ENCODE results near the gene GLS. TPM values are rescaled to one million over a fixed set of nuclear protein-coding genes. Genes with fewer than 3 reads are reported as not detected.
"Not testable (repeated sequence)": the region's sequence is repeated elsewhere in the genome, so short reads cannot be mapped to it uniquely, and the experiment has no call there.

The GLS gene
- total RNA-seq, 1 donor from 2014 or later: 165 TPM

GRCh38 chr2:190853531-190854383 is 26.9 kb upstream of the GLS start:
- intact Hi-C loops (cut with DNase I): no loop called here
- no peak for DNase-seq (ENCODE audit: low spot score)
- ATAC-seq: peak; percentile 57

- ATAC-seq (no peak), DNase-seq (ENCODE audit: low spot score) (no peak)
- intact Hi-C loops (cut with DNase I): no loop called here
These were observed 25.9 kb upstream of the GLS start for GRCh38 chr2:190854726-190855125.

DNA sequence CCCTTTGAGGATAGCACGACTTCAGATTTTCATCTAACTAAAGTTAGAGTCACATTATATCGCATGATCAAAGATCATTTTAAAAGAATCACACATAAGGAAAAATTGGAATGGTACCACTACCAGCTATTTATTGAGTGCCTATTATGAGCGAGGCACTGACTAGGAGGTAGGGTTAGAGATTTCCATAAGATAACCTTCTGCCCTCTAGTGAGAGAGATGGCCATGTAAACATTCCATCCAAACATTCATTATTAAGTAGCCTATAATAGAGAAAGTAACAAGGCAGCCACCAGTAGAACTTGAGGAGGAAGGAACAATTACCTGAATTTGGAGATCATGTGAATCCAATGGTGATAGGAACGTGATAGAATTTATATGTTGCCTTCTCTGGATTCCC is 25.4 kb upstream of the GLS start:
- intact Hi-C loops (cut with DNase I): no loop called here
- no peak for ATAC-seq

DNA sequence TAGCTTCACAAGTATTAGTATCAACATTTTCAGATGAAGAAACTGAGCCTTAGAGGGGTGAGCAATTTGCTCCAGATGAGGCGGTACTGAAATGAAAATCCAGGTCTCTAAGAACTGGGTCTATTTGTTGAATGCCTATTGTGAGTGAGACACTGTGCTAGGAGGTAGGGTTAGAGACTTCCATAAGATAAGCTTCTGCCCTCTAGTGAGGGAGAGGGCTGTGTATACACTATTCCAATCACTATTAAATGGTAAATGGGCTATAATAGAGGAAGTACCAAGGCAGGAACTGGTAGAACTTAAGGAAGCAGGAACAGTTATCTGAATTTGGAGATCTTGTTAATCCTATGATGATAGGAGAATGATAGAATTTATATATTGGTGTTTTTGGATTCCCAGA is 23.6 kb upstream of the GLS start:
- intact Hi-C loops (cut with DNase I): no loop called here
- DNase-seq (ENCODE audit: low spot score): no peak
- no peak for ATAC-seq

More for the DNA sequence above, 25.4 kb upstream of the GLS start:
- DNase-seq (ENCODE audit: low spot score): no peak

DNA sequence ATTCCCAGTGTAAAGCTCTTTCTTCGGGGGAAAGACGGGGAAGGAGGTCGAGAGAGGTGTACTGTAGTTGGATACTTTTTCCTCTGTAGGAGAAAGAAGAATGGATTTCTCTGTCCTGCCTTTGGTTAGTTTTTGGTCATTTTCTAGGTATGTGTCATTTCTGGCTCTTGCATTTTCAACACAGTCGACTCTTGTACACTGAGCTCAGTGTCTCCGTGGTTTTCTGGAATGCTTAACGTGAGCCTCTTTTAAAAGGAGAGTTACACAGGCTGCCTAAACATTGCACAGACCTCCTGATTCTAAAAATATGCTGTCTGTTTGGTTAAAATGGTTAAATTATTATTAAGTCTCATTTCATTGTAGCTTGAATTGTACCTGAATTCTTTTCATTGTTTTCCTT is 21.8 kb upstream of the GLS start:
- no peak for DNase-seq (ENCODE audit: low spot score)
- intact Hi-C loops (cut with DNase I): no loop called here
- ATAC-seq: peak; percentile 51

DNA sequence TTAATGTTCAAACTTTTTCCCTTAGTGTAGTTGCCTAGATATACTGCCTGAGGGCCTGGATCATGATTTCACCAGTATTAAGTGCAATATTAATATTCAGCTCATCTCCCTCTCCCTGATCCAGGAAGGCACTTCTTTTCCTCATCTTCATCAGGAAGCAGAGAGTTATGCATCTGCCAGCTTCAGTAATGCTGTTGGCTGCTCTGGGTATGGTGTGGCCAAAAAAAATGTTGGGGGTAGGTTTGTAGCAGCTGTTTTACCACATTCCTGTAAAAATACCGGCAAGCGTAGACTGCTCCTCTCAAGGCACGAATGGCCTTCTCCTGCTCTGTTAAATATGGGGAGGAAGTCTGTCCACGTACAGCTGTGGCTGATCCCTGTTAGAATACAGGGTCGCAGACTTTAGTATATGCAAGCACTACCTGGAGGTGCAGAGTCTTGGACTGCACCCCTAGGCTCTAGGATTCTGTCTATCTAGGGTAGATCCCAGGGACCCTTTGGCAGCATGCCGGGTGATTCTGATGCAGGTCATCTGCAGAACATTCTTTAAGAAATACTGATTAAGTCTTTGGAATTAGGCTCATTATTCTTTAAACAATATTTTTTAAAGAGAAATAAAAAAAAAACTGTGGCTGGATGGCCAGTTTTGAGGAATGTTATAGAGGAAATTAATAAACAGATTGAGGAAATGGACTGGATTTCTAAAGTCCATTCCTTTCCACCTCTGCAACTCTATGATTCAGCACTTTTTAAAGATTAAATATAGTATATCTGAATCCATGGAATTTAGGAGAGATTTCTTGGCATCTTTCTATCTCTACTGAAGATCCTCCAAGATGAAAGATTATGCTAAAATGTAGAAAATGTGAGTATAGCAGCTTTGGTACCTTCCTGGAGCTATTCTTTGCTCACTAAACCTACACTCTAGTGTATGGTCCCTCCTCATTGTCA is 21.0 kb upstream of the GLS start:
- no peak for DNase-seq (ENCODE audit: low spot score)
- ATAC-seq: peak; percentile 48
- intact Hi-C loops (cut with DNase I): no loop called here

GRCh38 chr2:190860985-190861680 is 19.5 kb upstream of the GLS start:
- DNase-seq (ENCODE audit: low spot score) (no peak), ATAC-seq (no peak)
- intact Hi-C loops (cut with DNase I): no loop called here

DNA sequence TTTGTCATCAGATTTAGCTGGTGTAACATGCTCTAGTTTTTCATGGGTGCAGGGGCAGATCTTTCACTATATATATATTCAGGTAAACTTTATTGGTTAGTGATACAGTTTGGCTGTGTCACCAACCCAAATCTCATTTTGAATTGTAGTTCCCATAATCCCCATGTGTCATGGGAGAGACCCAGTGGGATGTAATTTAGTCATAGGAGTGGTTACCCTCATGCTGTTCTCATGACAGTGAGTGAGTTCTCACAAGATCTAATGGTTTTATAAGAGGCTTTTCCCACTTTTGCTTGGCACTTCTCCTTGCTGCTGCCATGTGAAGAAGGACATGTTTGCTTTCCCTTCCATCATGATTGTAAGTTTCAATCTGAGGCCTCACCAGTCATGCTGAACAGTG is 18.5 kb upstream of the GLS start:
- ATAC-seq; intact Hi-C loops (cut with DNase I); DNase-seq (ENCODE audit: low spot score): not testable (repeated sequence)

DNA sequence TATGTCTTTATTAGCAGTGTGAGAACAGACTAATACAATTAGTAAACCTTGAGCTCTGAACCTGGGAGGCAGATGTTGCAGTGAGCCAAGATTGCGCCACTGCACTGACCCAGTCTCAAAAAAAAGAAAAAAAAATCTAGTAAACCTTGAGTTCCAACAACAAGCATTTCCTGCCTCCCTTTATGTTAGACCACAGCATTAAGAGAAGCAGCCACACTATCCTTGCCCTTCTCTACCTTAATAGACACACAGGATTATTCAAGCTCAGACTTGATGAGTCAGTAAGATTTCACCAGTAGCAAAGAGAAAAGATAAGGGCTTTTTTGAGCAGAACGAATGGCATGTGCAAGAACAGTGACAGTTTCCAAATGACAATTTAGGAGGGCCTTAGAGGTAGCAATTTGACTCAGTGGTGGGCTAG is 18.0 kb upstream of the GLS start:
- DNase-seq (ENCODE audit: low spot score) (no peak), ATAC-seq (no peak)
- intact Hi-C loops (cut with DNase I): no loop called here

GRCh38 chr2:190863946-190864345 is 16.7 kb upstream of the GLS start:
- DNase-seq (ENCODE audit: low spot score) (no peak), ATAC-seq (peak; percentile 33)
- intact Hi-C loops (cut with DNase I): no loop called here

GRCh38 chr2:190864375-190864774 is 16.2 kb upstream of the GLS start:
- peak; percentile 25 for ATAC-seq
- no peak for DNase-seq (ENCODE audit: low spot score)
- intact Hi-C loops (cut with DNase I): no loop called here

- no peak for DNase-seq (ENCODE audit: low spot score)
- no peak for ATAC-seq
- intact Hi-C loops (cut with DNase I): no loop called here
These were observed 13.4 kb upstream of the GLS start for GRCh38 chr2:190867212-190867611.

DNA sequence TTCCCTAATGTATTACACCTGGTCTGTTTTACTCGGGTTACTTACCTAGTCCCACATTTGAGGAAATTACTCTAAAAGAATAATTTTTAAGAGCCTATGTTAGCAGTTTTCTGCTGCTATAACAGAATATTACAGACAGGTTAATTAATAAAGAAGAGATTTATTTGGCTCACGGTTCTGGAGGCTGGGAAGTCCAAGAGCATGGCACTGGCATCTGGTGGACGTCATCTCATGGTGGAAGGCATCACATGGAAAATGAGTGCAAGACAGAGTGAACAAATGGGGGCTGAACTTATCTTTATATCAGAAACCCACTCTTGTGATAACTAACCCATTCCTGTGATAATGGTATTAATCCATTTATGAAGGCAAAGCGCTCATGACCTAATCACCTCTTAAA is 12.8 kb upstream of the GLS start:
- DNase-seq (ENCODE audit: low spot score) (no peak), ATAC-seq (no peak)
- intact Hi-C loops (cut with DNase I): no loop called here

DNA sequence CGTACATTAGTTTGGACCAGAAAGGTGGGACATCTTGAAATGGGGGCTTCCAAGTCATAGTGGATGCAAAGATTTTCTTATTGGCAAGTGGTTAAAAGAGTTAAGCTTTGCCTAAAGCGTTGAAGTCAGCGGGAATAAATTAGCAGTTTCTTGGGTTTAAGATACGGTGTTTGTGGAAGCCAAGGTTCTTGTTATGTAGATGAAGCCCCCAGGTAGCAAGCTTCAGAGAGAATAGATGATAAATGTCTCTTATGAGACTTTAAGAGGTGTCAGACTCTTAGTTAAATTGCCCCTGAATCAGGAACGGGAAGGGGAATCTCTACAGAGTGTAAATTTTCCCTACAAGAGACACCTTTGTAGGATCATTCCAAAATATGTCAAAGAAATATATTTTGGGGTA is 10.9 kb upstream of the GLS start:
- ATAC-seq (no peak), DNase-seq (ENCODE audit: low spot score) (no peak)
- intact Hi-C loops (cut with DNase I): no loop called here

GRCh38 chr2:190873451-190873850 is 7.2 kb upstream of the GLS start:
- intact Hi-C loops (cut with DNase I); ATAC-seq; DNase-seq (ENCODE audit: low spot score): not testable (repeated sequence)

DNA sequence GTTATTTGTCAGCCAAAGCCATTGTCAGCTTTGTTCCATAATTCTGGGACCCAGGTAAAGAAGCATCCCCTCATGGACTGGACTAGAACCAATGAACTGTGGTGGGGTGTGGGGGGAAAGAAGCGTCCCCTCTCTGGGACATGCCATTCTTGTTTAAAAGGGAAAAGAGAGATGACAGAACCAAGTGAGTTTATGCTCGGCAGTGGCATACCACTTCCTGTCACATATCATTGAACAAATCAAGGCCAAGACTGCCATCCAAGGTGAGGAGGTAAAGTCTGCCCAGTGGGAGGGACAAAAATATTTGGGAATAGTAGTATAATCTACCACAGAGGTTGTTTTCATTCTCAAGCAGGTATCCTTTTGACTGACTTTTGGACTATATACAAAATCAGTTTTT is 4.7 kb upstream of the GLS start:
- ATAC-seq (no peak), DNase-seq (ENCODE audit: low spot score) (no peak)
- intact Hi-C loops (cut with DNase I): no loop called here

GRCh38 chr2:190876631-190877030 is 4.0 kb upstream of the GLS start:
- ATAC-seq (no peak), DNase-seq (ENCODE audit: low spot score) (no peak)
- intact Hi-C loops (cut with DNase I): no loop called here

DNA sequence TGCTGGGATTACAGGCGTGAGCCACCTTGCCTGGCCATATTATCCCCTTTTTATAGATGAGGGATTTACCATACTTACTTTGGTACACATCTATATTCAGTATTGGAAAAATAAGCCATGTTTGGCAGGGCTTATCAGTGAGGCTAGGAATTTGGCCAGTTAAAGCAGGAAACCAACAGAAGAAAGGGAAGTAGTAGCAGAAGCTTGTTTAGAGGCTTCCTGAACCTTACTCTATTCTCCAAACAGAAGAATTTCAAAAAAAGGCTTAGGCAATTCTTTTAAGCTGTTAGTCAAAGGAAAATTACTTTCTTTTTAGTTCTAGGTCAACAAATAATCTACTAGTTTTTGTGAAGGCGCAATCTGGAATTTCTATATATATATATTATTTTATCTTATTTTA is 3.2 kb upstream of the GLS start:
- DNase-seq (ENCODE audit: low spot score) (no peak), ATAC-seq (no peak)
- intact Hi-C loops (cut with DNase I): no loop called here

Measured in sciatic nerve (tissue), 2 donors.